Measurements from ENCODE around the gene ETNK1.

- TF ChIP-seq CTCF (IDR thresholded peaks at IDR 0.05) (no peak), POLR2A (IDR thresholded peaks at IDR 0.05) (no peak)
Measured at GRCh38 chr12:22625762-22626294, 857 bp downstream of the ETNK1 start.
